Ishikawa (cell line): Measurements from ENCODE around the gene DACH1.

Experiments
- EP300 ChIP-seq: IDR thresholded peaks from 2 replicates; pipeline ENCODE4 v1.6.1; 2012; ENCODE audit warnings: borderline replicate concordance
- NFIC ChIP-seq: IDR thresholded peaks from 2 replicates; pipeline ENCODE4 v1.6.1; 2012
- TEAD4 ChIP-seq: IDR thresholded peaks from 2 replicates; pipeline ENCODE4 v1.6.1; 2012
- YY1 ChIP-seq: IDR thresholded peaks from 2 replicates; pipeline ENCODE4 v1.6.1; 2012; ENCODE audit warnings: low read depth

GRCh38 chr13:71701741-71702140 lies 165.3 kb downstream of the DACH1 start:
- TF ChIP-seq YY1 (no peak), NFIC (no peak), TEAD4 (no peak), EP300 (no peak)
